ENCODE data around the gene CASP2. TPM values are rescaled to one million over a fixed set of nuclear protein-coding genes. Genes with fewer than 3 reads are reported as not detected.
A peak's percentile ranks its signal among the peaks of the same experiment; 100 is the strongest.

CASP2 gene
- total RNA-seq, 1 donor from 2014 or later, result 62.2 TPM

- Mint-ChIP-seq H3K36me3 (ENCODE audit: low read depth) (no peaks in the 10 kb centered on the region), H3K27ac (no peak overlapping the region)
Measured at GRCh38 chr7:143337216-143337615, 49.1 kb downstream of the CASP2 start.

GRCh38 chr7:143341842-143342241 lies 53.7 kb downstream of the CASP2 start:
- peaks cover 23% of the 10 kb centered on the region for H3K27me3 Mint-ChIP-seq
- no peak for DNase-seq
- POLR2A ChIA-PET, result no interaction called here

More at GRCh38 chr7:143337216-143337615, 49.1 kb downstream of the CASP2 start:
- TF ChIP-seq CTCF (IDR thresholded peaks at IDR 0.05), result no peak
- H3K9me3 Mint-ChIP-seq, result no peaks in the 10 kb centered on the region
- CTCF ChIA-PET, result no interaction called here
- H3K27me3 Mint-ChIP-seq, result peaks cover 20% of the 10 kb centered on the region
- POLR2A ChIA-PET, result no interaction called here
- ATAC-seq (ENCODE audit: low read depth) (no peak), DNase-seq (no peak)
- intact Hi-C loops (cut with micrococcal nuclease), result no loop called here
- no peak overlapping the region for H3K4me3 Mint-ChIP-seq
- no peaks in the 10 kb centered on the region for H3K4me1 Mint-ChIP-seq

GRCh38 chr7:143343596-143343995 lies 55.4 kb downstream of the CASP2 start:
- H3K4me3 Mint-ChIP-seq, result no peak overlapping the region

More at GRCh38 chr7:143341842-143342241, 53.7 kb downstream of the CASP2 start:
- no peaks in the 10 kb centered on the region for H3K9me3 Mint-ChIP-seq
- no peak overlapping the region for H3K4me3 Mint-ChIP-seq
- intact Hi-C loops (cut with micrococcal nuclease), result no loop called here
- CTCF ChIA-PET, result no interaction called here
- TF ChIP-seq CTCF (IDR thresholded peaks at IDR 0.05), result no peak
- H3K27ac Mint-ChIP-seq, result no peak overlapping the region
- H3K4me1 Mint-ChIP-seq, result peaks cover 6% of the 10 kb centered on the region
- no peak for ATAC-seq (ENCODE audit: low read depth)
- no peaks in the 10 kb centered on the region for H3K36me3 Mint-ChIP-seq (ENCODE audit: low read depth)

GRCh38 chr7:143345428-143345900 lies 57.3 kb downstream of the CASP2 start:
- intact Hi-C loops (cut with micrococcal nuclease), result loop anchor here (1.0 to 5.0 kb wide), 3 partner anchors 37 to 57 kb away; partner anchors contain the start of genes CASP2 and ZYX
- peaks cover 6% of the 10 kb centered on the region for H3K4me1 Mint-ChIP-seq
- no peak for DNase-seq
- H3K27me3 Mint-ChIP-seq, result peaks cover 27% of the 10 kb centered on the region
- H3K9me3 Mint-ChIP-seq, result no peaks in the 10 kb centered on the region
- H3K4me3 Mint-ChIP-seq, result peak overlapping the region; percentile 64
- peak; percentile 91 for ATAC-seq (ENCODE audit: low read depth)
- no peak for TF ChIP-seq CTCF (IDR thresholded peaks at IDR 0.05)
- H3K36me3 Mint-ChIP-seq (ENCODE audit: low read depth), result no peaks in the 10 kb centered on the region
- no peak overlapping the region for H3K27ac Mint-ChIP-seq
- POLR2A ChIA-PET, result no interaction called here
- CTCF ChIA-PET, result interaction anchor here (1.0 to 1.3 kb wide), 2 partner anchors 72 to 105 kb away, joined by 3 to 5 read pairs; no protein-coding TSS in a partner anchor

More at GRCh38 chr7:143343596-143343995, 55.4 kb downstream of the CASP2 start:
- intact Hi-C loops (cut with micrococcal nuclease), result no loop called here
- no peaks in the 10 kb centered on the region for H3K36me3 Mint-ChIP-seq (ENCODE audit: low read depth)
- peaks cover 6% of the 10 kb centered on the region for H3K4me1 Mint-ChIP-seq
- DNase-seq (no peak), ATAC-seq (ENCODE audit: low read depth) (no peak)
- no peak for TF ChIP-seq CTCF (IDR thresholded peaks at IDR 0.05)
- ChIA-PET POLR2A (interaction anchor here (0.6 kb wide), 1 partner anchor 1492 kb away, joined by 5 read pairs; the partner anchor contains the start of gene TPK1), CTCF (interaction anchor here (1.3 kb wide), 1 partner anchor 44 kb away, joined by 4 read pairs; no protein-coding TSS in a partner anchor)
- no peaks in the 10 kb centered on the region for H3K9me3 Mint-ChIP-seq
- H3K27ac Mint-ChIP-seq, result no peak overlapping the region
- peaks cover 23% of the 10 kb centered on the region for H3K27me3 Mint-ChIP-seq

- H3K9me3 Mint-ChIP-seq, result no peaks in the 10 kb centered on the region
- no peaks in the 10 kb centered on the region for H3K36me3 Mint-ChIP-seq (ENCODE audit: low read depth)
- DNase-seq (no peak), ATAC-seq (ENCODE audit: low read depth) (no peak)
- peaks cover 27% of the 10 kb centered on the region for H3K27me3 Mint-ChIP-seq
- no peak overlapping the region for H3K27ac Mint-ChIP-seq
- no peak for TF ChIP-seq CTCF (IDR thresholded peaks at IDR 0.05)
- POLR2A ChIA-PET, result interaction anchor here (0.6 kb wide), 1 partner anchor 1668 kb away, joined by 4 read pairs; no protein-coding TSS in a partner anchor
- H3K4me1 Mint-ChIP-seq, result peaks cover 6% of the 10 kb centered on the region
- H3K4me3 Mint-ChIP-seq, result no peak overlapping the region
- intact Hi-C loops (cut with micrococcal nuclease), result loop anchor here (5.0 kb wide), 2 partner anchors 36 to 39 kb away; partner anchors contain the start of gene ZYX
- CTCF ChIA-PET, result interaction anchor here (1.0 to 1.3 kb wide), 2 partner anchors 72 to 105 kb away, joined by 3 to 5 read pairs; no protein-coding TSS in a partner anchor
Measured at GRCh38 chr7:143346018-143346417, 57.9 kb downstream of the CASP2 start.
